Upper lobe of right lung (tissue), 1 donor: Measurements from ENCODE around the gene LBR. TPM values are rescaled to one million over a fixed set of nuclear protein-coding genes. Genes with fewer than 3 reads are reported as not detected.
A peak's percentile ranks its signal among the peaks of the same experiment; 100 is the strongest.

Experiments
- ATAC-seq: fragments of 200-7000 bp; cut with Tn5 transposase; one replicate; pipeline ENCODE4 v1.9.1; 2020; ENCODE audit warnings: mild to moderate bottlenecking, moderate library complexity
- DNase-seq: peaks from one replicate; pipeline ENCODE4 v3.0.0-alpha.2; 2020
- H3K27ac ChIP-seq: fragments of 200-600 bp; one replicate; pipeline ENCODE4 v1.8.0; 2022
- H3K27me3 ChIP-seq: fragments of 200-600 bp; one replicate; pipeline ENCODE4 v1.8.0; 2022; ENCODE audit warnings: mild to moderate bottlenecking
- H3K36me3 ChIP-seq: fragments of 200-600 bp; one replicate; pipeline ENCODE4 v1.8.0; 2022
- H3K4me1 ChIP-seq: fragments of 200-600 bp; one replicate; pipeline ENCODE4 v1.8.0; 2022
- H3K4me3 ChIP-seq: fragments of 200-600 bp; one replicate; pipeline ENCODE4 v1.8.0; 2022; ENCODE audit warnings: mild to moderate bottlenecking
- H3K9me3 ChIP-seq: fragments of 200-600 bp; one replicate; pipeline ENCODE4 v1.8.0; 2022
- CTCF ChIP-seq: fragments of 200-600 bp; IDR thresholded peaks from one replicate; pipeline ENCODE4 v1.8.0; 2022; ENCODE audit warnings: antibody characterized with exemption
- intact Hi-C: fragments of 100-400 bp; cut with DNase I; formaldehyde crosslinking; loops from one replicate; pipeline ENCODE4 v1.11.0; 2022
- total RNA-seq: library from RNA; stranded (reverse); fragmentation: NEBNext Ultra II Directional; extraction: Animal tissue kit (Norgen Biotek cat#: 25700); gene quantifications from one replicate; pipeline ENCODE4 v1.2.1, GENCODE V29; 2021
- donor health status: DM: no; HTN: yes; CAD: no; lungs with severe emphysema.

LBR gene
- total RNA-seq, 1 donor from 2014 or later: 55.2 TPM

GRCh38 chr1:225460737-225461532 lies 33.1 kb upstream of the LBR start:
- Histone ChIP-seq H3K27ac (no peak overlapping the region), H3K4me1 (peaks cover 8% of the 10 kb centered on the region), H3K27me3 (no peaks in the 10 kb centered on the region), H3K4me3 (no peak overlapping the region), H3K9me3 (no peaks in the 10 kb centered on the region), H3K36me3 (no peaks in the 10 kb centered on the region)
- DNase-seq: no peak
- no peak for TF ChIP-seq CTCF
- intact Hi-C loops: no loop called here
- ATAC-seq: peak; percentile 50

GRCh38 chr1:225460021-225460736 lies 32.3 kb upstream of the LBR start:
- Histone ChIP-seq H3K27me3 (no peaks in the 10 kb centered on the region), H3K9me3 (no peaks in the 10 kb centered on the region), H3K27ac (no peak overlapping the region), H3K36me3 (no peaks in the 10 kb centered on the region), H3K4me3 (no peak overlapping the region), H3K4me1 (peaks cover 8% of the 10 kb centered on the region)
- no peak for ATAC-seq
- no peak for DNase-seq
- no peak for TF ChIP-seq CTCF
- intact Hi-C loops: no loop called here

- H3K27me3 ChIP-seq: no peaks in the 10 kb centered on the region
- no peak for TF ChIP-seq CTCF
- peaks cover 20% of the 10 kb centered on the region for H3K4me1 ChIP-seq
- H3K9me3 ChIP-seq: no peaks in the 10 kb centered on the region
- ATAC-seq (peak; percentile 47), DNase-seq (no peak)
- peak overlapping the region; percentile 37 for H3K27ac ChIP-seq
- intact Hi-C loops: no loop called here
- no peak overlapping the region for H3K4me3 ChIP-seq
- no peaks in the 10 kb centered on the region for H3K36me3 ChIP-seq
Observed at GRCh38 chr1:225458222-225458631, 30.4 kb upstream of the LBR start.

- H3K27ac ChIP-seq: peak overlapping the region; percentile 42
- H3K27me3 ChIP-seq: no peaks in the 10 kb centered on the region
- H3K36me3 ChIP-seq: no peaks in the 10 kb centered on the region
- DNase-seq: no peak
- no peak overlapping the region for H3K4me3 ChIP-seq
- ATAC-seq: peak; percentile 90
- H3K9me3 ChIP-seq: no peaks in the 10 kb centered on the region
- TF ChIP-seq CTCF: no peak
- peaks cover 20% of the 10 kb centered on the region for H3K4me1 ChIP-seq
- intact Hi-C loops: no loop called here
Observed at GRCh38 chr1:225454733-225455132, 26.9 kb upstream of the LBR start.

- Histone ChIP-seq H3K4me3 (no peak overlapping the region), H3K9me3 (no peaks in the 10 kb centered on the region), H3K36me3 (no peaks in the 10 kb centered on the region), H3K27me3 (no peaks in the 10 kb centered on the region), H3K27ac (no peak overlapping the region), H3K4me1 (peaks cover 20% of the 10 kb centered on the region)
- ATAC-seq (no peak), DNase-seq (no peak)
- intact Hi-C loops: no loop called here
- no peak for TF ChIP-seq CTCF
Observed at GRCh38 chr1:225453797-225454648, 26.2 kb upstream of the LBR start.
